Measurements from ENCODE around the gene TMEM127.
A peak's percentile ranks its signal among the peaks of the same experiment; 100 is the strongest.

TMEM127 gene

GRCh38 chr2:96212339-96212738, 53.5 kb downstream of the TMEM127 start:
- no peak for TF ChIP-seq POLR2AphosphoS5 (IDR thresholded peaks at IDR 0.05; ENCODE audit: low read depth, low read length)
- TF ChIP-seq SIN3A (IDR thresholded peaks at IDR 0.05; ENCODE audit: borderline replicate concordance, insufficient read depth, low read length), result no peak
- TF ChIP-seq TAF1 (IDR thresholded peaks at IDR 0.05; ENCODE audit: borderline replicate concordance, insufficient read depth, low read length), result no peak
- TF ChIP-seq REST (IDR thresholded peaks at IDR 0.05; ENCODE audit: insufficient read depth in 1 of 2, low read depth in 2 of 2, low read length in 2 of 2), result no peak
- TF ChIP-seq FOXP2 (optimal IDR thresholded peaks at IDR 0.05; ENCODE audit: borderline replicate concordance, extremely low read depth, extremely low read length, insufficient read depth), result no peak

DNA sequence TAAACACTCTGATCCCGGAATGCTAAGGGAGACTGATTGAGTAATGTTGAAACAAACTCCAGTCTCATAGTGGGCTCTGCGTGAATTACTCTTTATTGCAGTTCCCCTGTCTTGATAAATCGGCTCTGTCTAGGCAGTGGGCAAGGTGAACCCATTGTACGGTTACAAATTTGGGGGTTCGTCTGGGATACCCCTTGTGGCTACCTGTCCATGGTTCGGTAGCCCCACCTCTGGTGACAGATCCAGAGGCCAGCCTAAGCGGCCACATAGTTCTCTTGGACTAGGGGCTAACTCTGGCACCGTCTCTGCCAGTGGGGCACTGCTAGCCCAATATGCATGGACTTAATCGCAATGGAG, 56.1 kb downstream of the TMEM127 start:
- no peak for TF ChIP-seq POLR2AphosphoS5 (IDR thresholded peaks at IDR 0.05; ENCODE audit: low read depth, low read length)
- no peak for TF ChIP-seq FOXP2 (optimal IDR thresholded peaks at IDR 0.05; ENCODE audit: borderline replicate concordance, extremely low read depth, extremely low read length, insufficient read depth)
- TF ChIP-seq REST (IDR thresholded peaks at IDR 0.05; ENCODE audit: insufficient read depth in 1 of 2, low read depth in 2 of 2, low read length in 2 of 2), result no peak
- no peak for TF ChIP-seq TAF1 (IDR thresholded peaks at IDR 0.05; ENCODE audit: borderline replicate concordance, insufficient read depth, low read length)
- TF ChIP-seq SIN3A (IDR thresholded peaks at IDR 0.05; ENCODE audit: borderline replicate concordance, insufficient read depth, low read length), result no peak

DNA sequence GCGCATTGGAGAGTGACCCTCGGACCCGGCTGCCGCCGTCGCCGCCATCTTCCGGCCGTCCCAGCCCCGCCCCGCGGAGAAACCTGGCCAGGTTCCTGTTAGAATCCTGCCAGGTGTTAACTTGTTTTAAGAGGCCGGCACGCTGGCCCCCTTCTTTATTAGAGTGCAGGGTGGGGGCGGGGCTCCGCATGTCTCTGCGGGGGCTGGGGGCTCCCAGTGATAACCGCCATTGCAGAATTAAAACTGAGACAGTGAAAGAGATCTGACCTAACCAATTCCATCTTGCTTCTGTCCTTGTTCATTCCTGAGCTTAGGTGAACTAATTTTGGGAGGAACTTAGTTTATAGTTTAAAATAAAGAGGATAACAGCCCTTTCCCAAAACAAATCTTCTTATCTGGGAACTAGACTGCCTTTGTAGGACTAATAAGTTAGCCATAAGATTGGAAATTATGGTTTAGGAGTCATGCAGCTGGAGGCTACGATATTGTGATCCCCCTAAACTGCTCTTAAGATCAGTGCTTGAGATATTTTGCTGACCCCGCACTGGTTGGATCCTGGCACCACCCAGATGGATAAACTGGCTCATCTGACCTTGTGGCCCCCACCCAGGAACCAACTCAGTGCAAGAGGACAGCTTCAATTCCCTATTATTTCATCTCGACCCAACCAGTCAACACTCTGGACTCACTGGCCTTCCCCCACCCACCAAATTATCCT, 56.6 kb downstream of the TMEM127 start:
- TF ChIP-seq TAF1 (IDR thresholded peaks at IDR 0.05; ENCODE audit: borderline replicate concordance, insufficient read depth, low read length) (peak; percentile 74; the same call in 1 of the 2 replicates), REST (IDR thresholded peaks at IDR 0.05; ENCODE audit: insufficient read depth in 1 of 2, low read depth in 2 of 2, low read length in 2 of 2) (no peak)

DNA sequence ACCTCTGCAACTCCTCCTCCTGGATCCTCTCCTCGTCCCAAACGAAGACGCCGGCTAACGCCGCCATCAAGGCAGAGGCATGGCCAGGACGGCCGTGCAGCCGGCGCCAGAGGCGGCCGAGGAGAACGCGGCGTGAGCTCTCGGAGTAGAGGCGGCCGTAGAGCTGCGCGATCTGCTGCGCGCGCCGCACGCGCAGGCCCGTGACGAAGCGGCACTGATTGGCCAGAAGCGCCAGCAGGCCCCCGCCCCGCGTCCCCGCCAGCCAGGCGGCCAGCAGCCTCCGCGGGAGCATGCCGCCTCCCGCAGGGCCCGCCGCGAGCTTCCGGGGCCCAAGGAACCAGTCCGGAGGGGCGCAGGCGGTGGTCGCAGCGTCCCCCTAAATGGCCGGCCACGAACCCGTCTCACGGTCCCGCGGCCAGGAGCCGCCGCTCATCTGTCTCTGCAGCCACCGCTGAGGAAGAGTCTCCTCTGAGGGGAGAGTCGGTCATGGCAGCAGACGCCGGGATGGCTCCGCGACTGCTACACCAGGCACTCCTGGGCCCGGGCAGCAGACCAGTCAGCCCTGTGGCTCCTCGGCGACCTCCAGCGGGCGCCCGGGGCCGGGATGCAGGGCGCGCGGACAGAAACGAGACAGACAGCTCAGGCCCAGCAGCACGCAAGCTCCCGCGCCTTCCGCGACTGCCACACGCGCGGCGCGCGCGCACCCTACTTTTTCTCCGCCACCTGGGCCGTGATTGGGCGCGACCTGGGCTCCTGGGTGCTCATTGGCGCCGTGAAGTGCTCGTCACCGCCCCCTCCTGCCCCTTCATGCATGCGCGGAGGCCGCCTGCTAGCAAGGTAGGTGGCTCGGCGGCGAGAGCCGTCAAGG, 57.4 kb downstream of the TMEM127 start, which contains the start of gene STARD7:
Gene STARD7, minus strand, starts transcription at position 685 of the 868 bp plus-strand sequence. Its CDS starts 393 bp downstream, at position 292.
- TF ChIP-seq POLR2AphosphoS5 (IDR thresholded peaks at IDR 0.05; ENCODE audit: low read depth, low read length), result peak; percentile 90
- peak; percentile 39 for TF ChIP-seq FOXP2 (optimal IDR thresholded peaks at IDR 0.05; ENCODE audit: borderline replicate concordance, extremely low read depth, extremely low read length, insufficient read depth)
- peak in 1 of 2 experiments; percentile 7; a peak in 1 of 4 replicates for TF ChIP-seq REST (IDR thresholded peaks at IDR 0.05; ENCODE audit: insufficient read depth in 1 of 2, low read depth in 2 of 2, low read length in 2 of 2)
- TF ChIP-seq SIN3A (IDR thresholded peaks at IDR 0.05; ENCODE audit: borderline replicate concordance, insufficient read depth, low read length), result no peak
- TF ChIP-seq TAF1 (IDR thresholded peaks at IDR 0.05; ENCODE audit: borderline replicate concordance, insufficient read depth, low read length), result peak; percentile 81; the same call in 1 of the 2 replicates

Data from PFSK-1 (cell line).